ENCODE results near the gene PCTP.
A peak's percentile ranks its signal among the peaks of the same experiment; 100 is the strongest.

PCTP gene

DNA sequence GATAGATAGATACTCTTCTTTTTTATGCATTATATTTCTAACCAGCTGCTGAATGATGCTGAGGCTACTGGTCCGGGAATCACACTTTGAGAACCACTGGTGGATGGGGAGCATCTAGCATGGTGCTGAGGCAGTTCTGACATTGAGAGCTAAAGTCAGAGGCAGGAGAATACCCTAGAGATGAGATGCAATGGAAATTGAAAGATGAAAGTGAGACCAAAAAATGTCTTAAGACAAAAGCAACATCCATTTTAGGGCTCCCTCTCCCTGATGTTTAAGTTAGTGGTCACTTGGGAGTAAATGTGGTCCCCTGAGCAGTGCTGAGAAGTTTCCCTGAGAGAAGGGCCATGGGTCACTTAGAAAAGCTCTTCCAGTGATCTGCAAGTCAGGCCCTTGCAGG is 6.8 kb downstream of the PCTP start:
- no peak for DNase-seq (ENCODE audit: low spot score)

DNA sequence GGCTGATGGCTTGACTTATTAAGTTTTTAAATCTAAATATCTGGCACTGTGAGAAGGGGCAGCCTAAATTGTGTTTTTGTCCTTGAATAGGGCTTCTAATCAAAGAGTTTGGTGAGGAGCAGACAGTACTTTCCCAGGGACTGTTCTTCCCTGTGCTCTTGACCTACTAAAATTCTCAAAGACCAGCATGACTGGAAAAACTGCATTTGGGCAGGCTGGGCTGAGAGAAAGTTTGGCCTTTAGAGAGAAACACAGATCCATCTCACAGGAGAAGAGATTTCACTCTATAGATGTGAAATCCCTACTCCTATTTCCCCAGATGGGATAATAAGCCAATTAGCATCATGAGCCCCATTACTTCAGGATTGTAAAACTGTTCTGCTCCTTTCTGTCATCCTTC is 7.3 kb downstream of the PCTP start:
- no peak for DNase-seq (ENCODE audit: low spot score)

DNA sequence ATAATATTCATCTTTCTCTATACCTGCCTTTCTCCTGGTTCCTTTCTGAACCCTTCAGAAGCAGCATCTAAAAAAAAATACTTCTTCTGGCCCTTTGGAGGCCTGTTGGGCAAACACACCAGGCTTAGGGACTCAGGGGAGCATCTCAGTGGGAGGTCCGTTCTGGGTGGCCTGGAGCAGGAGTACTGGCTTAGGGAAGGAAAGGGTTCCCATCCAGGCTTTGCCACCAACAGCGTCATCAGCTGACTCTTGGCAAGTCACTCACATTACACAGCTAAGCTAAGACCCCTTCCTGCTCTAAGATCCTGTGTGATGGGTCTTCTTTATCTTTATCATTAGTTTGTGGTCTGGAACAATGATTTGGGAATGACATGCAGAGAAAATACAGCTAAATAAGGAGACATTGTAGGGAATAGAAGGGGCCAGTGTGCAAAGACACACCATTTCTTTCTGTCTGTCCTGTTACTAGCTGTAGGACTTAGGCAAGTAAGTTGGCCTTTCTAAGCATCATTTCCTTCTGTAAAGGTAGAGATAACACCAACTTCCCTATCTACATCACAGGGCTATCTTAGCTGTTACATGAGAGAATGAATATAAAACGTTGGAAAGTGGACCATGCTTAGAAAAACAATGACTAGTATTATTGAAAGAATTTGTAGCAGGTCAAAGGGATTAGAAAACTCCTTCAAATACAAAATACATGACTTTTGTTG is 9.9 kb downstream of the PCTP start:
- DNase-seq (ENCODE audit: low spot score): no peak

DNA sequence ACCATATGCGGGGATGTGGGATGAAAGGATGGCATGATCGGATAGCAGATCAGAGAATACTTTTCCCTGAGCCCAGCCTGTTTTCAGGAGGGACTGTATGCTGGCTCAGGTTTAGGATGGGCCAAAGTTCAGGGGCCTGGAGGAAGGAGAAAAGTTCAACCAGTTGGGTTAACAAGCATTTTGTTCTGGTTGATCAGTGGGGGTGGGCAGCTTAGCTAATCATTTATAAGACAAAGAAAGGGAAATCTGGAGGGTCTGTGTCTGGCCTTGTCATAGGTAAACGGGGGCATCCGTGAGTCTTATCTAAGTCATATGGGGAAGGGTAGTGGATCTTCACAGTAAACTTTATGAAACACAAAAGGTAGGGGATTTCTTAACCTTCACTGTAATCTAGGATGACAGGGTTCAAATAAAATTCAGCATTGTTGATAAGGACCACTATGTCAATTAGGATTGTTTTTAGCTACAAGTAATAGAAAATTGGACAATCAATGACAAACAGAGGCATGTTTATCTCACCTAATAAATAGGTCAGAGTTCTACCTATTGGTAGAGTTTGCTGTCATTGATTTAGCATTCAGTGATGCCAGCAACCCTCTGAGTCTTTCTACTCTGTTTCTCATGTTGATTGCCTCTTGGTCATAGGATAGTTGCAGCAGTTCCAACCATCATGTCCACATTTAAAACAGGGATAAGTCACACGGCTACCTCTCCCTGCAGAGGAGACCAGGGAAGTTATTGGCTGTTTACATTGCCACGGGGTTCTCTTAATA is 11.4 kb downstream of the PCTP start:
- no peak for DNase-seq (ENCODE audit: low spot score)

DNA sequence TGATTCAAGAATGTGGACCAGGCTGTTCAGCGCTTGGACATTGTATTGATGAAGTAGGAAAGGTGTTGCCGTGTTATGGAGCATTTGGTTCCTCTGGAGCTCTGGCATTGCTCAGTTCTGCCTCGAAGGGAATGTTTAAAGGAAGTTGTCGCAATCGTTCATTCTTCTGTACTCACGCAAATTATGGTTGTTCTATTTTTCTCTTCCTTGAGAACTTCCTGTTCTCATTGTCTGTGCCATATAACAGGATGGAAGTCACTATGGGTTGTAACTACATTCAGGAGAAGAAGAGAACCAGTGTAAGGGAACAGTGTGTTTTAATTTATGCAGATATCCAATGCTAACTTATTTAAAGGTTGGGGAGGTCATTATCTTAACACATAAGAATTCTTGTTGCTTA is 13.0 kb downstream of the PCTP start:
- DNase-seq (ENCODE audit: low spot score): no peak

DNA sequence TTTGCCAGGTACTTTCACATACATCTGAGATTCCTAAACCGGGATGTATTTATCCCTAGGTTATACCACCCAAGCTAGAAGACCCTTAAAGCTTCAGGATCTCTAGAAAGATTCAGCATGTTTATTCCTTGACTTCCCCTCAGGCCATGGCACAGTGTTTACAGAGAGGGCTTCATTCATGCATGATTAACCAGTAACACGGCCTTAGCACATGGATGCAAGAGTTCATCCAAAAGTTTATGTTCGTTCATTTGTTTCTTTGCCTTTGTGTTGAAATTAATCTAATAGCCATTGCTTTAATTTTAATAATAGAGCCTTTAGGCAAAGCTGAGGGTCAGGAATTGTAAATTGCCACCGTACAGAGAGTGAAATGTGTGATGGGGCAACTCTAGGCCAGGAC is 13.8 kb downstream of the PCTP start:
- no peak for DNase-seq (ENCODE audit: low spot score)

DNA sequence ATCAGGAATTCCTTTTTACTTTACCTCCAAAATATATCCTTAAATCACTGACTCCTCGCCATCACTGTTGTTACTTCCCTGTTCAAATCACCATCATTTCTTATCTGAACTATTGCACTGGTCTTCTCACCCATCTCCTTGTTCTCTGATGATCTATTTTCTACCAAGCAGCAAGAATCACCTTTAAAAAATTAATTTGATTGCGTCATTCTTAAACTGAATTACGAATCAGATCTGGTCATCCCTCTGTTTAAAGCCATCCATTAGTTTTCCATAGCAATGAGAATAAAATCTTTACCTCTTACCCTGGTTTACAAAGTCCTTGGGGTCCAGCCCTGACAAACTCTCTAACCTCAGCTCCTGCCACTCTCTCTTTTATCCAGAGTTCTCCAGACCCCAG is 14.6 kb downstream of the PCTP start:
- DNase-seq (ENCODE audit: low spot score): no peak

DNA sequence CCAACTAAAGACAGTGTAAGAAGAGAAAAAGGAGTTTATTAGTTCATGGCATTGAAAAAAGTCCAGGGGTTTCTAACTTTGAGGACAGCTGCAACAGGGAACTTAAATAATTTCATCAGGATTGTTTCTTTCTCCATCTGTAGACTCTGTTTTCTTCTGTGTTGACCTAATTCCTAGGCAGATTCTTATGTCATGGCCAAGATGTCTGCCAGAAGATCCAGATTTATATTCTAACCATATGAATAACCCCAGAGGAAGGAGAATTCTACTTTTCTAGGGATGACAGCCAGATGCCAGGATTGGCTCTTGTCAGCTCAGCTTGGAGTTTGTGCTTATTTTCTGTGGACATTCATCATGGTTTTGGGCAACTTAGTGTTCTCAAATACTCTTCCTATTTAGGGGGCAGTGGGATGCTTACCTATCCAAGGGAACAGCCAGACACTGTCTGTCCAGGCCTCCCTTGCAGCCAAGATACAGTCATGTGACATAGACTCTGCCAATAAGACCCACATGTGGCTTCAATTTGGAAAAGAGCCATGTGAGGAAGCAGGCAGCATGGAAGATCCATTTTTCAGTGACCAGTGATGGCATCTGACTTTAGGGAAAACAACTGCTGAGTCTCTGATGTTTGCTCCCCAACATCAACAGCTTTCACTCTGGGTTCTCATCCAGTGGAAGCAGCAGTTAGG is 18.2 kb downstream of the PCTP start:
- no peak for DNase-seq (ENCODE audit: low spot score)

DNA sequence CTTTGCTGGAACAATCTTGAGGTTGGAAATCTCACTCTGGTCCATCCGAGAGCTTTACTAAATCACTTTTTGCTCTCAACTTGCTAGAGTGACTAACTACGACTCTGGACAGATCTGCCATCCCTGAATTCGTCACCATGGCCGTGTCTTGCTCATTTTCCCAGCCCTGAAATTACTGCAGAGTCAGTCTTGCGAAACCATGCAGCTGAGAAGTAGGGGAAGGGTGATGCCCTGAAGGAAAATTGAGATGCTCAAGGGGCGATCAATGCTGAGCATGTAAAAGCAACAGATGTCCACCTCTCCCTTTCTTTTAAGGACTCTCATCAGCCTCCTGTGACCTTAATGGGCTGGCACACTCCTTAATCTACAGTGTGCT is 18.8 kb downstream of the PCTP start:
- no peak for DNase-seq (ENCODE audit: low spot score)

DNA sequence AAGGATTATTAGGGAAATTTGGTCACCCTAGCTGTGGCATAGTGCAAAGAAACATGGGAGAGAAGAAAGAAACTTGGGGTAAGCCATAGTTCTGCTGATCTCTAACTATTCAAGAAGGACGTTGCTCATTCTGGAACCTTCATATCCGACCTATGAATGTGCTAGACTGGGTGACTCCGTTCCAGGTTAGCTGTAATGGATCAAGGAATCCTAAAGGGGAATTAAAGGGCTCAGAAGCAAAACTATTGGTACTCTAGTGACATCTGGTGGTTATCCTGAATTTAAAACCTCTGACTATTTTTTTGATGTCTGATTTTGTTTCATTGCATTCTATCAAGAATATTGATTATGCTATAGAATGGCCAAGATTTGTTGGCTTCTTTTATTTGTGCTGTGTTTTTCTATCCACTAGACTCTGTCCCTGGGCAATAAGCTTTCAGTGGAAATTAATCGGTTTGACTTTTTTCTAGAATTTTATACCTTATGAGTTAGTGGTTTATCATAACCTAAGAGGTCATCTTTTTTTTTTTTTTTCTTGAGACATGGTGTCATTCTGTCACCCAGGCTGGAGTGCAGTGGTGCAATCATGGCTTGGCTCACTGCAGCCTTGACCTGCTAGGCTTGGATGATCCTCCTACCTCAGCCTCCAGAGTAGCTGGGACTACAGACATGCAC is 19.5 kb downstream of the PCTP start:
- peak; percentile 54 for DNase-seq (ENCODE audit: low spot score)

DNA sequence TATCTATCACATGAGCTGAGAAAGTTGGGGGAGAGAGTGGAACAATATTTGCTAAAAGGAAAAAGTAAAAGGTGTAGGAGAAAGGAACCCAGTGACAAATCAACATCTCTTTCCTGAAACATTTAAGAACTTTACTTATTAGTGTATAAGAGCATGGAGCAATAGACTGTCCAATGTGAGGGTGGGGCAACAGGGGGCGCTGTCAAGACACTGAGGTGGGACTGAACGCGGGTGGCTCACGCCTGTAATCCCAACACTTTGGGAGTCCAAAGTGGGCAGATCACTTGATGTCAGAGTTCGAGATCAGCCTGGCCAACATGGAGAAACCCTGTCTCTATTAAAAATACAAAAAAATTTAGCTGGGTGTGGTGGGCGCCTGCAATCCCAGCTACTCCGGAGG is 21.2 kb downstream of the PCTP start:
- no peak for DNase-seq (ENCODE audit: low spot score)

DNA sequence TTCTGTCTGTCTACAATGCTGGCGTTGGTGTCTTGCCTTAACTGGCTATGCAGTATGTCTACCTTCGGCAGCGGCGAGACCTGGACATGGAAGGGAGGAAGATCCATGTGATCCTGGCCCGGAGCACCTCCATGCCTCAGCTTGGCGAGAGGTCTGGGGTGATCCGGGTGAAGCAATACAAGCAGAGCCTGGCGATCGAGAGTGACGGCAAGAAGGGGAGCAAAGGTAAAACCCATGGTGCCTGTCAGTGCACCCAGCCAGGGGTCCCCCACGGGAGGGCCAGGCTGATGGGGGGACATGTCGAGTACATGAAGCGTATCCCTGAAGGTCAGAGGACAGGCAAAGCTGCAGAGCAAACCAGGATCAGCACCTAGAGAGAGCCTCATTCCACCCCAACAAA is 22.8 kb downstream of the PCTP start:
- DNase-seq (ENCODE audit: low spot score): no peak

DNA sequence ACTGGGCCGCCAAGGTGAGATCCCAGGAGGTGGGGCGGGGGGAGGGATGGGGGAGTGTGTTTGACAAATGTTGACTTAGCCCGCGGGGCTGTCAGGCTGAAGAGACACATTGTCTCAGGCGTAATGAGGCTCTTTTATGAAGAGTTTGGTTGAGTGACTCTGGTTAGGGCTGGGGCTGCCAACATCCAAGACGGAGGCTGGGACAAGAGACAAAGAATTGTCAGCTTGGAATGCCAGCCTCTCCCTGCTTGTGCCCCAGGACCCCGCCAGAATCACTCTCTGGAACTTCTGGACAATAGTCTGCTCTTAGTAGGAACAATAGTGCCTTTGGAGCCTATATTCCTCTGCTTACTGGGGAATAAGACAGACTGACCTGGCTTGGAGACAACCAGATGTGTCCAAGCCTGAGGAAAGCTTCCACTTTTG is 24.0 kb downstream of the PCTP start:
- no peak for DNase-seq (ENCODE audit: low spot score)

DNA sequence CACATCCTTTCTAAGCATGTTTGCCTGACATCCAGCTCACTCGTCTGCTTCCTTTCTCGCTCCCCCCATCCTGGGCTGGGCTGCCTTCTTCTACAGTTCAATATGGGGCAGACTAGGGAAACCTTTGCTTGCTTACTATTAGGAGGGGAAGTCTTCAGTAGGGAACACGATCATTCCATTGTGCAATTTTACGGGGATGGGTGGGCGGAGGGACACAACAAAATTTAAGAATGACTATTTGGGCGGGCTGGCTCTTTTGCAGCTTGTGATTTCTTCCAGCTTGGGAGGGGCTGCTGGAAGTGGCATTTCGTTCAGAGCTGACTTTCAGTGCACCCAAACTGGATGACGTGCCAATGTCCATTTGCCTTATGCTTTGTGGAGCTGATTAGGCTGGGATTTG is 25.4 kb downstream of the PCTP start:
- DNase-seq (ENCODE audit: low spot score): no peak

DNA sequence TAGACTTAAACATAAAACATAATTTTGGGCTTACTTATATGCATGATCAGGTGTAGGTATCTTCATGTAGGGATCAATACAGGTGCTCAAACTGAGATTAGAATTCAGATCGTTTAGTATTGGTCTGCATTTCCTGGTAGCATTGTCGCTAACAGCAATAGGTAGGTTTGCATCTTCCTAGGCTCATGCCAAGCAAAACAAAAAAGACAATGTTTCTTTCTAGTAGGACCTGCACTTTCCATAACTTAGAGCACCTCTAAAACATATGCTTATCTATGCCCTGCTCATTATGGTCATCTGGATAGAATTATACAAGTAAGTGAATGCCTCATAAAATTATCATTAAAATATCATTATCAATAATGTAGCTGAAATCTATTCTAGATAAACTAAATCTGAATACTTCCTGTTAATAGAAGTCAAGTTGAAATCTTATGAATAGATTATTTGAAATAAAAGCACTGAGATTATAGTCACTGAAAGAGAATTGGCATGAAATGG is 26.7 kb downstream of the PCTP start:
- DNase-seq (ENCODE audit: low spot score): no peak

DNA sequence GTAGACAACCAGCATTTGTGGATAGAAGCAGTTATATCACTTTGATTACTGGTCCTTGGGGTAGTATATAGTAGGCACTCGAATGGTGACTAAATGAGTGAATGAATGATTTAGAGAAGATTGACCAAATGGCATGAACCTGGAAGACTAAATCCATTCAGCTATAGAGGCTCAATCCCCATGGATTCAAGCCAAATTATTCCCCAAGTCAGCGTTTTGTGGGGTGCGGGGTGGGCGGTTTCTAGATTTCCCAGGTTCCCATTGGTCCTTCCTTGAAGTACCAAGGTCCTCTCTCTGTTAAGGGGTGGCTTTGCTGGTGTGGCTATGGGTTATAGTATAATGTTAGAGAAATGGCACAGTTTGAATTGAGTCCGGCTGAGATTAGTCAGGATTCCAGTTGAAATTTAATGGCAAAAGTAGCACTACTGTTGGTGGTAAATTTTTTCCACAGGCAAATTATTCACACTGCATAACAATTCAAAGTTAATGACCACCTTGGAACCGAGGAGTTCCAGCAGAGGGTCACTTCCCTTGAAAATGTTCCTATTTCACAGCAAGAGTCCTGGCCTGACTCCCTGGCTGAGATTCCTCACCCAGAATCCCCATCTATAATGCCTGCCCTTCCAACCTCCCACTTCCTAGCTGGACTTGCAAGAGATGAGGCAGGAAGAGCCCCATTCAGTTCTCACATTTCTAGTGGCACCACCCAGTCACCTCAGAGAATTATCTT is 27.7 kb downstream of the PCTP start:
- DNase-seq (ENCODE audit: low spot score): no peak

DNA sequence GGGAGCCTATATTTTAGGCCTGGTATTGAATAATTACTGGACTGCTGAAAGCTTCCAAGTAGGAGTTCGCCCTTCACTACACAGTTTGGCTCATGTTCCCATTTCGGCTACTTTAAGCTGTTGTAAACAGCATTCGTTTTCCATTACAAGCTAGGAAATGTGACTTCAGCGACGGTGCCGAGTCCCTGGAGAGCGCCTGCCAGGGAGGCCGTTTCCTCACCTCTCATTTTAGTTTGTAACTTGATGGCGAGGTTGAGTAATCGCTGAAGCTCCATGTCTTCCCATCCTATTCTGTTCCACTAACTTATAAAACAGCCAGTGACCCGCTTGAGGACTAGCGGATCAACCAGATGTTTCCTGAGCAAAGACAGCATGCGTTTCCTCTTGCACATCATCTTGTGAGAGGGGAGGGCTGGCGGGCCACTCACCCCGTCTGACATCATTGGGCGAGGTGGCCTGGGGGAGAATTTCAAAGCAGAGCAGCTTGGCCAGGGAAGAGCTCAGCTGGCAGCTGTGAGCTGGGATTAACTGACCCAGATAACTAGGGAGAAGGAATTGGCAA is 32.9 kb downstream of the PCTP start:
- DNase-seq (ENCODE audit: low spot score): no peak

DNA sequence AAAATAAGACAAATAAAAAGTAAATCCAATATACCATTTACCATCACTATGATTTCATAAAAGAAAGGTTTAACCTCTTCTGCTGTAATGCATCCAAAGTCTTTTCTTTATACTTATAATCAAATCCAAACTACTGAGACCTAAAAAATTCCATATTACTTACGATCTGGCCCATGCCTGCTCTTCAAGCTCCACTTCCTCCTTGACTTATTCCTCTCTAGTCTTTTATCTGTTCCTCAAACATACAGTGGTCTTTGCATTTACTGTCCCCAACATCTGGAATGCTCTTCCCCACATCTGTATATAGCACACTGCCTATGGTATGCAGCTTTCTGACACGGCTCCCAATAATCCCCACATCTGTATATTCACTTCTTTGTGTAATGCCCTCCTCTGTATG is 33.8 kb downstream of the PCTP start:
- DNase-seq (ENCODE audit: low spot score): no peak

DNA sequence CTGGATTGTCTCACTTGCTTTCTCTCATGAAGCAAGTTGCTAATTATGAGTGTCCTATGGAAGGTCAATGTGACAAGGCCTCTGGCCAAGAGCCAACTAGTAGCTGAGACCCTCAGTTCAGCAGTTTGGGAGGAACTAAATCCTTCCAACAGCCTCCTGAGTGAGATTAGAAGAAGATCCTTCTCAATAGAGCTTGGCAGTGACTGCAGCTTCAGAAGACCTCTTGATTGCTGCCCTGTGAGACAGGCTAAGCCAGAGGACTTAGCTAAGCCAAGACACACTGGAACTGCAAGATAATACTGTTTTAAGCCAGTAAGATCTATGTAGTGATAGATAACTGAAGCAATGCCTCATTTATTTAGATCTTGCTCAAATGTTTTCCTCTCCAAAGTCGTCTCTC is 34.3 kb downstream of the PCTP start:
- DNase-seq (ENCODE audit: low spot score): no peak

DNA sequence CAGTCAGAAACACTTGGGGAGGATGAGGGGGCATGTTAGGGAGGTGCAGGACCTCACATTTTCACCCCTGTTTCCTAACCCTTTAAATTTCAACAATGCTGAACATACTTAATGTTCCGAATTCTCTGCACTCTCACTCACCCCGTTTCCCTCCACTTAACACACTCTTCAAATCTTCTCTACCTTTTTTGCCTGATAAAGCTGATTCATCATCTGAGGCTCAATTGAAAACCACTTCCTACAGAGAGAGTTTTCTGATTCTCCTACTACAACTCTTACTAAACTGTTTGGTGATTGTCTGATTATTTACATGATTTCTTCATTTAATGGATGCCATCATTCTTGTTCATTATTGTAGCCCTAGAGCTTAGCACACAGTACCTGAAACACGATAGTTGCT is 42.4 kb downstream of the PCTP start:
- DNase-seq (ENCODE audit: low spot score): no peak

DNA sequence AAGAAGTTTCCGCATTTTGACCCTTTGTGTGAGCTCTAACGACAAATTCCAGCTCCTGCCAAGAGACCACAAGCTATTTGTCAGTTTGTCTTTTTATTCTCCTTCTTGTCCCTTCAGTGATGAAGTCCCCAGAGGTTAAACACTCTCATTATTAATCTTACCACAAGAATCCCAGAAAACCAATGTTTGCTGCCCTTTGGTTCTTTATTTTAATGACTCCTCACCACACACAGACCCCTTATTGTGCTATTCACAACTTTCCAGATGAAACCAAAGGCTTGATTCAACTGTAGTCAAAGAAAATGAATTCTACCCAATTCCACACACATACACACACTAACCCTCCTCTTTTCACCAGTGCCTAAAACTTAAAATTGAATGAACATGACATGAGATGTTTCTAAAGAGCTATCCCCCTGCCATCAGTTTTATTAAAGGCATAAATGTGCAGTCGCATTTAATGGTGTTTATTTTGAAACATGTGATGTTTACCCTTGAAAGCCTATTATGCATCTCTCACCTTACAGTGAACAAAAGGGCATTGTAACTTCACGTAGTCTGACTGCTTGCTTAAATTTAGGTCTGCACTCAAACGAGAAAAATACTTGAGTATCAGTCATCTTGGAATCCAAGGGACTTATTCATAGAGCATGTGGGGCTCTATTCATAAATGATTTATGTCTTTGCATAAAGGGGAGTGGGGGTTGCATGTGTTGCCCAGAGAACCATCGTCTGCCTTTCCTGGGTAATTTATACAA is 44.1 kb downstream of the PCTP start:
- no peak for DNase-seq (ENCODE audit: low spot score)

All from hematopoietic multipotent progenitor cell treated with erythropoietin and hydrocortisone succinate and interleukin-3 and kit ligand, for 15 days (in vitro differentiated cells).